Epithelial cell of proximal tubule (primary cell): ENCODE data around the gene ARHGAP9. TPM values are rescaled to one million over a fixed set of nuclear protein-coding genes. Genes with fewer than 3 reads are reported as not detected.
"Not testable (repeated sequence)": the region's sequence is repeated elsewhere in the genome, so short reads cannot be mapped to it uniquely, and the experiment has no call there.

ENCODE experiments used
- DNase-seq: peaks from one replicate; pipeline ENCODE4 v3.0.0-alpha.2; 2011; ENCODE audit warnings: low read depth
- H3K4me3 ChIP-seq: 2 replicates; pipeline ENCODE4 v1.5.1; 2011; ENCODE audit warnings: low read depth, mild to moderate bottlenecking, low read length
- total RNA-seq: library from RNA; depleted of rRNA; stranded (reverse); fragments of >200 nt; gene quantifications from 2 replicates; pipeline ENCODE4 v1.2.3, GENCODE V29; 2015
- TF ChIP-seq, protein P1 (sequence below): conservative IDR thresholded peaks from 2 replicates; pipeline ENCODE4 v1.5.1; 2012; ENCODE audit warnings: low read depth, mild to moderate bottlenecking, low read length

The ARHGAP9 gene
- total RNA-seq, 1 donor from 2014 or later: 0.29 TPM

DNA sequence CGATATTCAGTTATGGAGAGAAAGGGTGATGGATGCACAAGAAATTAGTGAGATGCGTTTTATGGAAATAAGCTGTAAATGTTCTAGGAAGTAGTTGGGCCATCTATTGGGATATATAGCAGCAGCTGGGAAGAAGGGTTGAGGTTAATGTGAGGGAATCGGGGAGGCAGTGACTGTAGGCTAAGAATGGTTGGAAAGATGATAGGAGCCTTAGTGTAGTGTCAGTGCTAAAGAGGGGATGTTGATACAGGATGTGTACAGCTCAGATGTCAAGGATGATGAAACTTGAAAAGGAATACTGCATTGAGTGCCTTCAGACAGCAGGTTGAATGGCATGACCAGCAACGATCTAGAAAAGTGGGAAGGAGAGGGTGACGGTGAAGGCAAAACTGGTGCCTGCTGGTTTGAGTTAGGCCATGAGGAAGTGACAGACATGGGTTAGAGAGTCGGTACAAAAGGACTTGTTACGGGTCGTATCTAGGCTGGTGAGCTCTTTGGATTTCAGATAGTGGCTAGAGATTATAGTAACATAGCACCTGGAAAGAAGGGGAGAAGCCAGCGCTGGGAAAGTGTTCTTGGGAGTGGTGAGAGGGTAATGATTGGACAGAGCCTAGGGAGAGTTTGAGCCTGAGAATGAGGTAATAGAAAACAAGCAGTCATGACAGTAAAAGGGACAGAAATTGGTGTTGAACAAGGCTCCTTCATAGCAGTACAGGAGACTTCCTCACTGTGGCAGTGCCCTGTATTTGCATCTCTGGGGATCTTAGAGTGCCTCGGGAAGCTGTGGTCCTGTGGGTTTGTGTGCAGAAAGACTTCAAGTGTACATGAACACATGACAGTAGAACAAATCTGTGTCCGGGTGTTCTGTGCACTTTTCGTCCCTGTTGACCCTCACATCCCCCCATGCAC is 17.8 kb upstream of the ARHGAP9 start:
- no peak for DNase-seq
- no peak overlapping the region for H3K4me3 ChIP-seq
- TF ChIP-seq, protein P1, sequence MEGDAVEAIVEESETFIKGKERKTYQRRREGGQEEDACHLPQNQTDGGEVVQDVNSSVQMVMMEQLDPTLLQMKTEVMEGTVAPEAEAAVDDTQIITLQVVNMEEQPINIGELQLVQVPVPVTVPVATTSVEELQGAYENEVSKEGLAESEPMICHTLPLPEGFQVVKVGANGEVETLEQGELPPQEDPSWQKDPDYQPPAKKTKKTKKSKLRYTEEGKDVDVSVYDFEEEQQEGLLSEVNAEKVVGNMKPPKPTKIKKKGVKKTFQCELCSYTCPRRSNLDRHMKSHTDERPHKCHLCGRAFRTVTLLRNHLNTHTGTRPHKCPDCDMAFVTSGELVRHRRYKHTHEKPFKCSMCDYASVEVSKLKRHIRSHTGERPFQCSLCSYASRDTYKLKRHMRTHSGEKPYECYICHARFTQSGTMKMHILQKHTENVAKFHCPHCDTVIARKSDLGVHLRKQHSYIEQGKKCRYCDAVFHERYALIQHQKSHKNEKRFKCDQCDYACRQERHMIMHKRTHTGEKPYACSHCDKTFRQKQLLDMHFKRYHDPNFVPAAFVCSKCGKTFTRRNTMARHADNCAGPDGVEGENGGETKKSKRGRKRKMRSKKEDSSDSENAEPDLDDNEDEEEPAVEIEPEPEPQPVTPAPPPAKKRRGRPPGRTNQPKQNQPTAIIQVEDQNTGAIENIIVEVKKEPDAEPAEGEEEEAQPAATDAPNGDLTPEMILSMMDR: no peak

DNA sequence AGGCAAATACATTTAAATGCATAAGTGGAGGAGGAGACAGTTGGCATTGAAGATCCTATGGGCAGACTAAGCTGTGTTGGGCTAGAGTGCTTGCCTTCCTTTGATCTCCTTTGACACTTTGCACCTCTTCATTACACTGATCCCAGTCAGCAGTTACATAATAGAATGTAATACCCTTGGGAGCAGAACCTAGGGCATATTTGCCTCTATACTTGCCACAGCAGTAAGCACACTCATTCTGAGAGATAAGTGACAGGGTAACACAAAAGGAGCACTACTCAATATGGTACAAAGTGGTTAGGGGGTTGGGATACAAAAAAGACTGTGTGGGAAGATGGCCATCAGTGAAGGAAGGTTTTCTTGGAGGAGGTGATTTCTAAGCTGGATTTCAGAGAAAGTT is 17.2 kb upstream of the ARHGAP9 start:
- TF ChIP-seq, protein P1: no peak
- DNase-seq: no peak
- H3K4me3 ChIP-seq: no peak overlapping the region

DNA sequence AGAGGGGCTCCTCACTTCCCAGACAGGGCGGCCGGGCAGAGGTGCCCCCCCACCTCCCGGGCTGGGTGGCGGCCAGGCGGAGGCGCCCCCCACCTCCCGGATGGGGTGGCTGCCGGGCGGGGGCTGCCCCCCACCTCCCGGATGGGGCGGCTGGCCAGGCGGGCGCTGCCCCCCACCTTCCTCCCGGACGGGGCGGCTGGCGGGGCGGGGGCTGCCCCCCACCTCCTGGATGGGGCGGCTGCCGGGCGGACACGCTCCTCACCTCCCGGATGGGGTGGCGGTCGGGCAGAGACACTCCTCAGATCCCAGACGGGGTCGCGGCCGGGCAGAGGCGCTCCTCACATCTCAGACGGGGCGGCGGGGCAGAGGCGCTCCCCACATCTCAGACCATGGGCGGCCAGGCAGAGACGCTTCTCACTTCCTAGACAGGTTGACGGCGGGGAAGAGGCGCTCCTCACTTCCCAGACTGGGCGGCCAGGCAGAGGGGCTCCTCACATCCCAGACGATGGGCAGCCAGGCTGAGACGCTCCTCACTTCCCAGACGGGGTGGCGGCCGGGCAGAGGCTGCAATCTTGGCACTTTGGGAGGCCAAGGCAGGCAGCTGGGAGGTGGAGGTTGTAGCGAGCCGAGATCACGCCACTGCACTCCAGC is 15.5 kb upstream of the ARHGAP9 start:
- H3K4me3 ChIP-seq, DNase-seq: not testable (repeated sequence)

DNA sequence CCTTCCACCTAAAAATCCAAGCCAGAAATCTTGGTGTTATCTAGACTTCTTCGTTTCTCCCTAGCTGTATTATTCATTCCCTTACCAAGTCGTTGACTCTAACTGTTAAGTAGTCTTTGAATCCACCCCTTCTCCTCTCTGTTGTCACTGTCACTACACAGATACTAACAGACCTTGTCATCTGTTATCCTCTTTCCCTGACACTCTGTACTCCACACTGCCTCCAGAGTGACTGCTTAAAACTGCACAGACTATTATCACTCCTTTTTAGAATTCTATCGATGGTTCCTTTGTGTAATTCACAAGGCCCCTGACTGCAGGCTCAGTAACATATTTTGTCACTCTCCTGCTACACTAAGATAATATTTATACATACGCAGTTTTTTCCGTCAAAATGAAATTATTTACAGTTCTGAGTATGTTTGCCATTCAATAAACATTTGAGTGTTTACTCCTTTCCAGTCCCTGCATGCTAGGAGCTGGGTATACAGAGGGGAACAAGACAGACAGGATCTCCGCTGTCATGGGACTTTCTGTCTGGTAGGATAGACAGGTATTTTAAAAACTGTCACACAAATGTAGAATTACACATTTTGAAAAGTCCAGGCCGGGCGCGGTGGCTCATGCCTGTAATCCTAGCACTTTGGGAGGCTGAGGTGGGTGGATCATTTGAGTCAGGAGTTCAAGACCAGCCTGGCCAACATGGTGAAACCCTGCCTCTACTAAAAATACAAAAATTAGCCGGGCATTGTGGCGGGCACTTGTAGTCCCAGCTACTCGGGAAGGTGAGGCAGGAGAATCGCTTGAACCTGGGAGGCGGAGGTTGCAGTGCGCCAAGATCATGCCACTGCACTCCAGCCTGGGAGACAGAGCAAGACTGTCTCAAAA is 12.0 kb upstream of the ARHGAP9 start:
- no peak overlapping the region for H3K4me3 ChIP-seq
- TF ChIP-seq, protein P1: peak; percentile 36
- DNase-seq: no peak

DNA sequence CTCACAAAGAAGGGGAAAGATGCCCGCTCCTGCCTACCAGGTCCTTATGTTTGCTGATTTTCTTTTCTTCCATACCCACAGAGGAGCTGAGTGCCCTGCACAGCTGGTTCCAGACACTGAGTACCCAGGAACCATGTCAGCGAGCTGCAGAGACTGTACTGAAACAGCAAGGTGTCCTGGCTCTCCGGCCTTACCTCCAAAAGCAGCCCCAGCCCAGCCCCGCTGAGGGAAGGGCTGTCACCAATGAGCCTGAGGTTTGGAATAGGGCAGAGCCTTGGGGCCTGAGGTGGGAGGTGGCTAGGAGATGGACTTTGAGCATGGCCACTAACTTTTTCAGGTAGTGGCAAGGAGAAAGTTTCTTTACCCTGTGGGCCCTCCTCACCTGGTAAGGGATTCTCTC is 10.5 kb upstream of the ARHGAP9 start:
- TF ChIP-seq, protein P1: no peak
- DNase-seq: no peak

DNA sequence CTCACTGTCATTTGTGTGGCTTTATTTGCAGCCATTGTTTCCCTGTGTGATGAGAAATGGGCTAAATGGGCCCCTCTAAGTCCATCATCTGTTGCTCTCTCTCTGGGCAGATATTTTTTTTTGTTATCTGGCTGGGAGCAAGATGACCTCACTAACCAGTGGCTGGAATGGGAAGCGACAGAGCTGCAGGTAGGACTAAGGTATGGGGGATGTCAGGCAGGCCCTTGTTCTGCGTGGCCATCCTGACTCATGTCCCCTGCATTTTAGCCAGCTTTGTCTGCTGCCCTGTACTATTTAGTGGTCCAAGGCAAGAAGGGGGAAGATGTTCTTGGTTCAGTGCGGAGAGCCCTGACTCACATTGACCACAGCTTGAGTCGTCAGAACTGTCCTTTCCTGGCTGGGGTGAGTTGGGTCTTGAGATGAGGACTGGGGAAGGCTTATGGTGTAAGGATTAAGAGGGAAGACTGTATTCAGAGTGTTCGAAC is 9.5 kb upstream of the ARHGAP9 start:
- H3K4me3 ChIP-seq: peak overlapping the region; percentile 72
- no peak for DNase-seq
- TF ChIP-seq, protein P1: no peak

More for the DNA sequence above, 10.5 kb upstream of the ARHGAP9 start:
- no peak overlapping the region for H3K4me3 ChIP-seq
